Smooth muscle cell of the brain vasculature (primary cell): ENCODE data around the gene DTYMK.

Source experiments
- DNase-seq: peaks from one replicate; pipeline ENCODE4 v3.0.0-alpha.2; 2012; ENCODE audit warnings: low read depth, low spot score

DTYMK gene

DNA sequence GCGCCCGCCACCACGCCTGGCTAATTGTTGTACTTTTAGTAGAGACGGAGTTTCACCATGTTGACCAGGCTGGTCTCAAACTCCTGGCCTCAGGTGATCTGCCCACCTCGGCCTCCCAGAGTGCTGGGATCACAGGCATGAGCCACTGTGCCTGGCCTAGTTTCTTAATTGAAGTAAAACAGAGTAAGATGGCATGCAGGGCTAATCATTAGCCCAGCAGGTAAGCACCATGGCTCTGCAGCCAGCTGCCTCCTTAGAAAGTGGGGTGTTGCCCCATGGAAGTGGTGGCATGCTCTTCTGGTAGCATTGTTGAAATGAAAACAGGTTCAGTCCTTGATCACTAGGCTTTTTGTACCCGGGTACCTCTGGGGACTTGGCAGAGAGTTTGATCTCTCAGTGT, 36.7 kb downstream of the DTYMK start:
- no peak for DNase-seq

DNA sequence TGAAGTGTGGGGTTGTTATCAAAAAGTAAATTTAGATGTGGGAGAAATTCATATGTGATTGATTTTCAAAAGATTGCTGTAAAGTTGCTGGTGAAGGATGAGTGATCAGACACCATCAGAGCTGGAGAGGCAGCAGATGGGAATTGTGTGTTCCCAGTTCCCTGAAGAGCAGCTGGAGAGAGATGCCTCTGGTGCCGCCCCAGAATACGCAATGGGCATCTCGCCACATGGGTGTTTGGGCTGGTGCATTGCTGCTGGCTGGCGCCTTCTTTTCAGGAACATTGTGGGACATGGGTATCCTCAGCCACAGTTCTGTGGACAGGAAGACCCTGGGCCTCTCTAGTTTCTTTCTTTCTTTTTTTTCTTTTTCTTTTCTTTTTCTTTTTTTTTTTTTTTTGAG, 37.2 kb downstream of the DTYMK start:
- no peak for DNase-seq

DNA sequence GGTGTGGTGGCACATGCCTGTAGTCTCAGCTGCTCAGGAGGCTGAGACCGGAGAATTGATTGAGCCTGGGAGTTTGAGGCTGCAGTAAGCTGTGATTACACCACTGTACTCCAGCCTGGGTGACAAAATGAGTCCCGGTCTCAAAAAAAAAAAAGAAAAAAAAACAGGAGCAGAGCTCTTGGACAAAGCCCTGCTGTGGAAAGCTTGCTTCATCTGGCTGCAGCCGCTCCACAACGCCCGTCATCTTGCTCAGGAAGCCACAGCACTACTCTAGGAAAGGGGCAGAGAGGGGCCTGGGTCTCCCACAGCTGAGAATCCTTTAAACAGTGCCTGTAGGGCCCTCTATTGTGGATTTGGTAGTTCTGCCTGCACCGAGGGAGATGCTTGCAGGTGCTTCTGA, 38.2 kb downstream of the DTYMK start:
- no peak for DNase-seq

DNA sequence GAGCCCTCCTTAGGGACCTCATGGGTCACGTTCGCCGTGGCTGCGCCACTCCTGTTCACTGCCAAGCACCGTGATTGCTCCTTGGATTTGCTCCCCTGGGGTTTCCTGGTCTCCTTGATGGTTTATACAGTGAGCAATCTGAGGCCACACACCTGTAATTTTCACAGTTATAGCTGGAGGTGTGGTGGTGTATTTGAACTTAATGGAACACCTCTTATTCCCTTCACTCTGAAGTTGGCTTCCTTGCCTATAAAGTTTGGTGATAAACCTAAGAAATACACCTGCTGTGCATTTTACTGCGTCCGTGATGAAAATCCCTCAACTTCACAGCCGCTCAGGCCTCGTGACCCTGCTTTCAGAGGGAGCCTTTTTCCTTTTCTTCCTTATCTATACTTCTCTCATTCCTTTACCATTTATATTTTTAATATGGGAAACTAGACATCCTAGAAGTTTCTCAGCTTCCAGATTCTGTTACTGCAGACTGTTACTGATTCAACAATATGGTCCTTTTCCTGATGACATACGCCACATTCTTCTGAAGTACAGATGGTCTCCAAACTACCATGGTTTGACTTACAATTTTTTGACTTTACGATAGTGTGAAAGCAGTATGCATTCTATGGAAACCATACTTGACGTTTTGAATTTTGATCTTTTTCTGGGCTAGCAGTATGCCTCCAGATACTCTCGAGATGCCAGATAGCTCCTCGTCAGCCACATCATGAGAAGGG, 40.5 kb downstream of the DTYMK start:
- DNase-seq: no peak

DNA sequence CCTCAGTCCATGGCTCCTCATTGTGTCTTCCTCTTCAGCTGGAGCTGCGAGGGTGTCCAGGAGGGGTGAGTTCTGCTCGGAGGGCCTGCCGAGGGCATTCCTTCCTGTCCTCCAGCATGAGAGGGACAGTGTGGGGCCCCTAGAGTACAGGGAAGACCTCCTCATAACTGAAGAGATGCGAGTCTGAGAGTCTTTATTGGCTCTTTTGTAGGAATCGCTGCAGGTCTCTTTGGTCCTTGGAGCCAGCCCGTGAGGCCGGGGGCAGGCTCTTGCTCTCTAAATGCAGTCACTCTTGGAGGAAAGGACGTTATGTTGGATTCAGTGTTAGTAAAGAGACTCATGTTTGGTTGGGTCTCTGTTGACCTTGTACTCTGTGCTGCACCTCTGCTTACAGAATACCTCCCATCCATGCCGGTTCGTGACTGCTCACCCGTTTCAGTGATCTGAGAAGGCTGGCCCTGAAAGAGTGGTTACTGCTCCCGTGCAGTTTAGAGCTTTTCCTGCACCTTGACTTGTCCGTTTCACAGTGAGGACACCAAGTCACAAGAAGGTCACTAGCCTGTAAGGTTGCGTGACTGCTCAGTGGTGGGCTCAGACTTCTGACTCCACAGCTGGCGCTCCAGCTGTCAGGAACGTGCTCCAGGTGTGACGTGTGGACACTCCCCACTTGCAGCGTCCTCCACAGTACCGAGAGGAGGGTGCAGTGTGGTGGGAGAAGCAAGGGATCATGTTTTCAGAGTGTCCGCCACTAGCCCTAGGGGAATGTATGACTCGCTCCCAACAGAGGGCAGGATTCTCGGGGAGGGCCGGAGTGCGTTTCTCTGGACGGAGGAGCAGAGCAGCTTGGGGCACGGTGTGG, 41.3 kb downstream of the DTYMK start:
- DNase-seq: no peak

DNA sequence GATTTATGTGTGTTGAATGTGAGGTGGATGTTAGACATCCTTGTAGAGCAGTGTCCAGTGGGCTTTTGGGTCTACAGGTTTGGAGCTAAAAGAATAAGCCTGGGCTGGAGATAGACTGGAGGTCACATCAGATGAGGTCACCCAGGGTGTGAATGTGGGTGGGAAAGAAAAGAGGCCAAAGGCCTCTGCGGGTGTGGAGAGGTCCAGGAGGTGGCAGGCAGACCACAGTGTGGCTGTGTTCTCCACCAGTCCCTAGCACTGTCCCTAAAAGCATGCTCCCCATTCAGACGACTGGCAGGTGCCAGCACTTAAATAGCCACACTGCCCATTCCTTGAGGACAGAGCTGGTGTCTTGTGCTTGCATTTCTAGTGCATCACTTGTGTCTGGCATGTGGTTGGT, 45.0 kb downstream of the DTYMK start:
- no peak for DNase-seq

DNA sequence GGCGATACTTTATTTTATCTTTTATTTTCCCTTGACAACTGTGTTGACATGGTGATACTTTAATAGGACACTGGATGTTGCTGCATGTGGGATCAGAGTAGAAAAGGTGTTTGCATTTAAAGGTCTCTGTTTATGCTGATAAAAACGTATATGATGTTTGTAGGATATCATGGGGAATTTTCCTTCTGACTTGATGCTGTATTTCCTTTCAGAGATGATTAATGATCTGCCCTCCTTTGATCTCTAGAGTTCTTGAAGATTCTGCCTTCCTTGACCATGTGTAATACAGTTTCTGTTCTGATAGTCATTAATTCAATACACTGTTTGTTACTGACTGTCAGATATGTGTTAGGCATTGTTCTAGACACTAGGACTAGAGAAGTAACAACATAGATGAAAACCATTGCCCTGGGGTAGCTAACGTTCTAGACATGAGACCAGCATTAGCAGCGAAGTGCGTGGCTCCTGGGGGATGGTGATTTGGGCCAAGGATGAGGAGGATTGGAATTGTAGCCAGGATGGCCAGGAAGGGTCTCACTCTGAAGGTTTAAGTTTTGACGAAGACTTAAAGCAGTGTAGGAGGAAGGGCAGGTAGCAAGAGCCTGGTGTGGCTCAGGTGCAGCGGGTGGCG, 46.3 kb downstream of the DTYMK start:
- no peak for DNase-seq

DNA sequence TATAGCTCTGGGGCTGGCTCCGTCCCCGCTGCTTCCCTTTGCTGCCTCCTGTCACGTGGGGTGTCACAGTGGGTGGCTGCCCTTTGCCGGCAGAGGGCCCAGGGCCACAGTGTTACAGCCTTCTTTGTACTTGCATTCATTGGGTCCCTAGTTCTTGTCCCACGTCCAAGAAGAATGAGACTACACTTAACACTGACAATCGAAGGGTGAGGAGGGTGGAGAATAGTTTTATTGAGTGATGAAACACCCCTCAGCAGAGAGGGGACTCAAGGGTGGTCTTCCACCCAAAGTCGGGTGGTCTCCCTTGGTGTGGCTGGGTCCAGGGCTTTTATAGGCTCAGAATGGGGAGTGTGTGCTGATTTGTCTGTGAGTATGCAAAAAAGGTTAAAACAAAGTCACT, 47.2 kb downstream of the DTYMK start:
- DNase-seq: no peak

DNA sequence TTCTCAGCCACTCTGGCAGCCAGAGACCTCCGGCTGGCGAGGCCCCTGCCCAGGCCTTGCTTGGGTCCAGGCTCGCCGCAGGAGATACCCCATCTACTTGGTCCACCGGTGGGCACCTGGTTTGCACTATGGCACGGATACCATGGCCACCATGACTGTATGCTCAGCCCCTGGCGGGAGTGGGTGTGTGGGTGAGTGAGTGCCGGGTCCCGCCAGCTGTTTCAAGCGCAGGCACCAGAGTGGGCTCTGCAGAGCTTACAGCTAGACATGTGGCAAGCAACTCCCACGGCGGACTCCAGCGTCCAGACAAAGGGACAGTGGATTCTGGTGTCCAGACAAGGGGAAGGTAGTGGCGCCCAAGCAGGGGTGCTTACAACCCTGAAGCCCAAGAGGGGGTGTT, 47.7 kb downstream of the DTYMK start:
- DNase-seq: no peak

DNA sequence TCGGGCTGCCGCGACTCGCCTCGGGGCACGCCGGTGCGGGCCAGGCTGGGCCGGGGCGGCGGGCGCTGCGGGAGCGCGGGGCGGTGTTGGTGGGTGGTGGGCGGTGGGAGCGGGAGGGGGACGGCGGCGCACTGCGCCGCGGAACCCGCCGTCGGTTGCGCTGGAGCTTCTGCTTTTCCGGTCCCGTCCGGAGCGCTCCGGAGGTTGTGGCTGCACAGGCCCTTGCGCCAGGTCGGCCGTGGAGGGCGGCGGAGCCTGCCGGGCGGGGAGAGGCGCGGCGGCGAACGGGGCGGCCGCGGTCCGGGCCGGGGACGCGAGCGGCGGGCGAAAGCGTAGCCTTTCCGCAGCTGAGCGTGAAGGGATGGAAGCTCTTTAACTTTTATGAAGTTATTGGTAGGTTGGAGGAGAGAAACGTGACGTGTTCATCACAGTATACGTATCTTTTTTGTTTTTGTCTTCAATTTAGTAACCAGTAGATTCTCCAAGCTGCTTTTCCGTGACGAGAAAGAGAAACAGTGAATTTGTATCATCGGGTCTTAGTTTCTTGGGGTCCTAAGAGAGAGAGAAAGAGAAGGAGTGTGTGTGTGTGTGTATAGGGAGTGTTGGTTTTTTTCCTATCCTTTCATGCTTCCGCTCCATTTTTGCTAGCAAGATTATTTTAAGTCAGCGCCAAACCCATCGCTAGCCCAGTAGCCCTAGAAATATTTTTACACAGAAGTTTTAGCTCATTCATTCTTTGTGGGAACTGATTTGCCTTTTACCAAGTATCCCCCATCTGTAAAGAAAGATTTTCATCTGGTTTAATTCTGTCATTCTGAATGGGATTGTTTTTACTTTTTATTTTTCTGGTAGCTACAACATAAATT, 48.6 kb downstream of the DTYMK start:
- DNase-seq: no peak

DNA sequence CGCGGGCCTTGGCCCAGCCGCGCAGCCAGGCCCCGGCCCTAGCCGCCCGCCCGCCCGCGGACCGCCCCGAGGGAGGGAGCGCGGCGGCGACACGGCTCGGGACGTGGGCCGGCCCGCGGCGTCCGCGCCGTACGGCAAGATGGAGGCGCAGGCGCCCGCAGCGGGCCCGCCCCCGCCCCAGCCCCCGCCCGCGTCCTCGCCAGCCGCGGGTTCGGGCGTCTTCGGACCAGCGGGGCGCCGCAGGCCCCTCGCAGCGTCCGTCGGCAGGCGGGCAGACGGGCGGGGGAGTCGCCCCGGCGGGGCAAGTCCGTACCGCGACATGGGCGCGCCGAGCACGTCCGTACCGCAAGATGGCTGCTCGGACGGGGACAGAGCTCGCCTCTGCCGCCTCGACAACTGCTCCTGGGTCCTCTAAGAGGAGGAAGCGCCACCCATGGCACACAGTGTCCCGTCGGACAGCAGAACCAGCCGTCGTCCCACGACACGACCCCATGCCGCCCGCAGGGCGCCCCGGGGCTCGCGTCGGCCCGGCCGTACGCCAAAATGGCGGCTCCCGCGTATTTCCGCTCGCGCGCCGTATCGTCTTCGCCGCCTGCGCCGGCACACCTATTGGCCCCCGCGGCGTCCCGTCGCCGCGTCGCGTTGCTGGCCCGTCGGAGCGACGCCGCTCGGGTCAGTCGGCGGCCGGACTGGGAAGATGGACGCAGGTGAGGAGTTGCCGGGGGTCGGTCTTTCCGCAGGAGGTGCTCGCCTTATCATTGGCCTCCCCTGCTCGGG, 49.4 kb downstream of the DTYMK start, which contains the start of the genes ATG4B and THAP4:
TSS of gene ATG4B (plus strand) at position 676 of the 777 bp plus-strand sequence. CDS start at position 698, 22 bp downstream.
TSS of gene THAP4 (minus strand) at position 141 of the 777 bp plus-strand sequence. CDS start 141 bp downstream, outside the sequence.
- peak; percentile 45 for DNase-seq

DNA sequence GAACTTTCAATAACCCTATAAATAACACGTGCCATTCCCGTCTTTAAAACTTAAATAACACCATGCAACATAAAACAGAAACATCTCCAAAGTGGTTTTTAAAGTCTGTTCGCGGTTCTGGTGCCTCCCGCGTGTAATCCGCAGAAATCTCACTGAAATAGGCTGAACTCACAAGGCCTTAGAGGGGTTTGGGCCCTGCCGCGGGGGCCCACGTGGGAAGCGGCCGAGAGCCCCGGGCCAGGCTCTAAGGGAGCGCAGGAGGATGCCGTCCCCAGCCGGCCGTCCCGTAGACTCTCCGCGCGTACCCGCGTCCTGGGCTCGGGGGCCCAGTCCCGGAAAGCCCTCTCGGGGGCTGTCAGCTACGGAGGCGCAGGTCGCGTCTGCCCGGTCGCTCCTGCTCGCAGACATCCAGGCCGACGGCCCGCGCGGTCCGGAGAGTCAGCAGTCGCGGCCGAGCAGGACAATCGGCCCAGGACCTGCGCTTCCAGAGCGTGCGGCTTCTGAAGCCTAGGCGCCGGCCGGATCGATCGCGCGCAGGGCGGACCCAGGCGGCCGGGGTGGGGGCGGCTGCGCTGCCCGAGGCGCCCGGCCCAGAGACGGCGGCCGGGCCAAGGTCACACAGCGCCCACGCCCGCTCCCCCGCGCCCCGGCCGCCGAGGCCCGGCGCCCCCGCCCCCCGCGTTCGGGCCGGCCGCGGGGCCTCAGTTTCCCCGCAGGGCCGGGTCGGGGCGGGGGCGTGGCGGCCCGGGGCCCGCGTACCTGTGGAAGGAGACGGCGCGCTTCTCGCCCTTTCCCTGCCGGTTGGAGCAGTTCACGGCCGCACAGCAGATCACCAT, 50.2 kb downstream of the DTYMK start:
- DNase-seq: no peak

DNA sequence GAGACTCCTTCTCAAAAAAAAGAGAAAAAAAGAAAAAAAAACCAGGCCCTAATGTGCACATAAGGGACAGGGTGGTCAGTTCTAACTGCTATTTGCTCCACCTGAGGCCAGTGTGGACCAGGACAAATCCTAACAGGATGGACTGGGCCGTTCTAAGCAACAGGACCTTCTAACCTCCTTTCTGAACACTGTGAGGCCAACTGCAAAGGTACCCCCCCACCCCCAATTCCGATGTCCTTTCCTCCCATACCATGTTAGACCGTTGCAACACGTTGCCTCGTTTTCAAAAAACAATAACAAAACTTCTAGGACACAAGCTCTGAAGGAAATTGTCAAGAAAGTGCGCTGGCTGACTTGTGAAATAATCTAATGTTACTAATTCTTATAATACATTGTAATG, 50.9 kb downstream of the DTYMK start:
- no peak for DNase-seq

DNA sequence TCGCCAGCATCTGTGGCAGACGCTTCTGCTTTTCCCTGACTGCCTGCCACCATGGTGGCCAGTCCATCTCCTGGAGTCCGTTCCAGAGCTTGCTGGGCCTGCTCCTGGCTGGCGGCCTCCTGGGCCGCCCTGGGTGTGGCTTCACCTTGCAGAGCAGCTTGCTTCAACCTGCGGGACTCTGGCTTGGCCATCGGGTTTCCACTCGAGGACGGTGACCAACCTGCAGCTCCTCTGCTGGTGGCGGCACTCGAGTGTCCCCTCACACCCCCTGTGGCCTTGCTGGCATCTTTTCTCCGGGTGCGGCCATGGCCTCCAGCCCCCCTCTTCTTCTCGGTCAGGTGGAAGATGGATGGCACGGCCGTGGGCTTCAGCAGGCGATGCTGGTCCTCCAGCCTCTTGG, 53.1 kb downstream of the DTYMK start:
- no peak for DNase-seq

DNA sequence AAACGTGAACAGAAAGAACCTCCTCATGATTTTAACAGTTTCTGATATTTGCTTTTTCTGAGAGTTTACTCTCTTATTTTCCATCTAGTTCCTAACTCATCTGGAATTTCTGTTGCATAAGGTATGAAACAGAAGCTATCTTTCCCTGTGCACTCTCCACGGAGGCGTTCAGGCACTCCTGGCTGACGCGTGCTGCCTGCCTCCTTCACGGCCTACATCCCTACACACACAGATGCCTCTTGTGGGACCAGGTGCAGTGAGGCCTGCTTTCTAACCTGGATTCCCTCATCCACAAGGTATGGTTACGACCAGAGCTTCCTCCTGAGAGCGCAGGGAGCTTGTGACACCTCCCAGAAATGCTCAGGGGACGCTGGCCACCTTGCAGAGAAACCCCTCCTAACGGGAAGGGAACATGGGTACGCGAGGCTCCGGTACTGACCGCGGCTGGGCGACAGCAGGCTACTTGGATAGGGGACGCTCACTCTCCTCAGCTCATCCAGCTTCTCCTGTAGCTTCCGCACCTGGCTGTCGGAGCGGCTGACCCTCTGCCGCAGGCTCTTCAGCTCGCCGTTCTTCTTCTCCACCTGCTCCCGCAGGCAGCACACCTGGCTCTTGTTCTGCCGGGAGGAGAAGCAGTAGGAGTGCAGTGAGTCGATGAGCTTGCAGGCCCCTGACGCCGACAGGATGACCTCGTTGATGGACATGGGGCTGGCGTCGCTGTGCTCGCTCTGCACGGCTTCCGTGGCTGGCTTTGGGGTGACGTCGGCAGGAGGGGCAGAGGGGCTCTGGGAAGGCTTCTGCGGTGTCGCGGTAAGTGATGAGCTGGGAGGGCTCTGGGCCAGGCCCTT, 53.9 kb downstream of the DTYMK start:
- no peak for DNase-seq

DNA sequence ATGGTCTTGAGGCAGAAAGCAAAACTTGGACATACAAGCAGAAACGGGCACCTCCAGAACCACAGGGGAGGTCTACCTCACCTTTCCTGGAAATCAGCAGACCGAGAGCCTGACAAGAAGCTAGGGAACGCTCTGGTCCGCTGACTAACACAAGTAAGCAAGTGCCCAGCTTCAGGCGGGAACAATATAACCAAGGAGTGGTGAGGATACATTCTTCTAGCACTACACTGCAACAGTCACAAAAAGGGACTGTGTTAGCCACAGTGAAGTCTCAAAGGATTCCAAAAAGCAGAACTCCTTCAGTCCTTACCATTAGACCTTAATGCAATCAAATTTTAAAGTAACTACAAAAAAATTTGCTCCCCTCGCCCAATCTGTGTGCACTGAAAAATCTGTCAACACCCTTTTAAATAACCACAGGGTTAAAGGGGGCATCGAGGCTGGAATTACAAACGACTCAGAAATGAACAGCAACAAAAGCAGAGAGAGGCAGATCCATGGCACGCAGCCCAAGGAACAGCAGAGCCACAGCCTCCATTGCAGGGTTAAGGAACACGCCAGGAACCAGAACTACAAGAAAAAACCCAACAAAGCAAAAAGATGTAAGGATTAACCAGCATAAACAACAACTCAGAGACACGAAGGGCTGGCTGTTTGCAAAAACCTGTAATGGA, 56.7 kb downstream of the DTYMK start:
- no peak for DNase-seq

DNA sequence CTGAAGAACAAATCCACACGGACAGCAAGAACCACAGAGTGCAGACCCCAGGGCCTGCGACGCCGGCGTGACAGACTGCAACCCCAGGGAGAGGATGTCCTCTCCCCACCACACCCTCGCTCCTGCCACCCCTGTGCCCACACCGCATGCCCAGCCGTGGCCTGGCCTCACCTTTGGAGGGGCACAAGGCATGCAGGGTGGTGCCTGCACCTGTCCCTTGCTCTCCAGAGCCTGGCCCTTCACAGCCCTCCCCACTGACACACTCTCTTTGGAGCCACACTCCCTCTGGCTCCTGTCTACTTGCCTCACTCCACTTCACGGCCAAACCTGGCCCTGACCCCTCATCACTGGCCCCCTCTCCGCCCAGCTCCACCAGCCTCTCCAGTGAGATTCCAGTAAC, 58.9 kb downstream of the DTYMK start:
- DNase-seq: no peak
